Activated gamma-delta T cell (primary cell): ENCODE measurements around the gene KRTAP10-3.
"Not testable (repeated sequence)": the region's sequence is repeated elsewhere in the genome, so short reads cannot be mapped to it uniquely, and the experiment has no call there.

Experiments used
- DNase-seq: peaks from one replicate; lab custom pipeline; 2025; lab: John Stamatoyannopoulos, UW

Gene KRTAP10-3

DNA sequence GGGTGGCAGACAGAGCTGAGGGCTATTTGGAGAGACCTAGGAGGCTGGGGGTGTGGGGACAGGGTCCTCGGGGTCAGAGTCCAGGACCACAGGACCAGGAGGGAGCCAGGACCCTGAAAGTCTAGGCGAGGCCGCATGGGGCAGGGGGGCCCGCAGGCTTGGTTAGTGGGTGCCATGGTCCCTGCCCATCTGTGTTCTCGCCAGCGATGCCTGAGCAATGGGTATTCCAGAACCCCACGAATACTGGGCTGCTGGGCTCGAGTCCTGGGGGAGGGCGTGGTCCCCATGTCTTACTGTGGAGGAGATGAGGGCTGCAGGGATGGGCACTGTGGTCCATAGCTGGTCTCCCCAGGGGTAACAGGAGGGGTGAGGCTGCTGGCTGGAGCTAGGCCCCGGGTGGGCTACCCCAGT lies 31.7 kb upstream of the KRTAP10-3 start:
- no peak for DNase-seq

DNA sequence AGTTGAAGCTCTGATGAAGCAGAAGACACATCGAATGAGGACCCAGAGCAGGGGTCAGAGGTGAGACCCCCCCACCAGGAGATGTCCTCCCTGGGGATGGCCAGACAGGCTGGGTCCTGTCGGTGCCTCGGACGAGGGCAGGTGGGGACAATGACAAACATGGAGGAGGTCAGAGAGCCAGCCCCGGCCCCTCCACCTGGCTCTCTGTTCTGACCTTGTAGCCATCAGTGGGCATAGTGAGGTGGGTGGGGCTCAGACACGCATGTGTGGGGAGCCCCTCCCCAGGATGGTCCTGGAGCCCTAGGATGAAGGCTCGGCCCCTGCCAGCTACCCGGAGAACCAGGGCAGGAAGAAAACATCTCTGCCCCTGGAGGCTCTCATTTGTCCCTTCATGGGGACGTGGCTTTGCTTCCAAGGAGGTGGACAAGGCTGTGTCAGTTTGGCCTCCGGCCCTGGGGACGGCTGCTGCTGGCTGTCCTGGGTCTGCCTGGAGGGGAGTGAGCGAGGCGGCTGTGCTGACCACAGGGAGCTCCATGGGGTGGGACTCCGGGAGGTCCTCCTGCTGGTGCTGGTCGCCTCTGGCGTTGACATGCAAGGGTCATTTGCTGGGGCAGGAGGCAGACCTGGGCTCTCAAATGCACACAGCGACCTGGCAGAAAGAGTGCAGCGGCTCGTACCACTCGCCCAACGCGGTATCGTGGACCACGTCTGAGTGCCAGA lies 31.2 kb upstream of the KRTAP10-3 start:
- DNase-seq: no peak

DNA sequence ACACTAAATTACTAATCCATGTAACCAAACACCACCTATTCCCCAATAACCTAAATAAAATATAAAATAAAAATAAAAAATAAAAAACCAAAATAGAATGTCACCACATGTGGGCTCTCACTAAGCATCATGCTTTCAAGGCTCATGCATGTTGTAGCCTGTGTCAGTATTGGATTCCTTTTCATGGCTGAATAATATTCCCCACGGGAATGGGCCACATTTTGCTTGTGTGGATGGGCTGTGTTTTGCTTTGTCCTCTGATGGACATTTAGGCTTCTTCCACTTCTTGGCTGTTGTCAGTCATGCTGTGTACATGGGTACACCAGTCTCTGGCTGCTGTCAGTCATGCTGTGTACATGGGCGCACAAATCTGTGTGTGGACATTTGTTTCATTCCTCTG lies 30.5 kb upstream of the KRTAP10-3 start:
- DNase-seq: no peak

DNA sequence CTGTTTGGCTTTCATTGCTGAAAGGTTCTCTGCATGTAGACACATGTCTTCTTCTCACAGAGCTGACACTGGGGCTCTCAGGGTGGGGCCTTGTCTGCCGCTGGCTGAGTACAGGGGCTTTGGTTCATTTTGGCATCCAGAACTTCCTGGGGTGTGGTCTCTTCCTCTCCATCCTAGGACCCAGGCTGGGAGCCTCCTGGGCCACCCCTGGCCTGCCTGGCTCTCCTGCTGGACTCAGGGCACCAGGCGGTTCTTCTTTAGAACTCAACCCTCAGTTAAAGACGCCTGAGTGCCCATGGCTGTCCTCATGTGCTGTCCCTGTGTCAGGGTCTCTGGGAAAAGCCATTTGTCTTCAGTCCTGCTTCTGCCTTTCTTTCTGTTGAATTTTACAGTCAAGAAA lies 27.3 kb upstream of the KRTAP10-3 start:
- no peak for DNase-seq

DNA sequence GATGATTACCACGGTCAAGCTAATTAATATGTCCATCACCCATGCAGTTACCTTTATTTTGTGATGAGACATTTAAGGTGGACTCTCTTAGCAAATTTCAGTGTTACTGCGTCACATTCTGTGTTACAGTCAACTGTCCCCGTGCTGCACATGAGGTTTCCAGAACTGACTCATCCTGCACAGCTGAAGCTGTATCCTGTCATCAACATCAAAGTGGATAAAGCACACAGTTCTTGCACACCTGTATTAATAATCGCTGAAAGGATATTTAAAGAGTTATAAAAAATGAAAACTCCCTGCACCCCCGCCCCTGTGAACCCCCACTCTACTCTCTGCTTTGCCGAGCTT lies 25.2 kb upstream of the KRTAP10-3 start:
- no peak for DNase-seq

DNA sequence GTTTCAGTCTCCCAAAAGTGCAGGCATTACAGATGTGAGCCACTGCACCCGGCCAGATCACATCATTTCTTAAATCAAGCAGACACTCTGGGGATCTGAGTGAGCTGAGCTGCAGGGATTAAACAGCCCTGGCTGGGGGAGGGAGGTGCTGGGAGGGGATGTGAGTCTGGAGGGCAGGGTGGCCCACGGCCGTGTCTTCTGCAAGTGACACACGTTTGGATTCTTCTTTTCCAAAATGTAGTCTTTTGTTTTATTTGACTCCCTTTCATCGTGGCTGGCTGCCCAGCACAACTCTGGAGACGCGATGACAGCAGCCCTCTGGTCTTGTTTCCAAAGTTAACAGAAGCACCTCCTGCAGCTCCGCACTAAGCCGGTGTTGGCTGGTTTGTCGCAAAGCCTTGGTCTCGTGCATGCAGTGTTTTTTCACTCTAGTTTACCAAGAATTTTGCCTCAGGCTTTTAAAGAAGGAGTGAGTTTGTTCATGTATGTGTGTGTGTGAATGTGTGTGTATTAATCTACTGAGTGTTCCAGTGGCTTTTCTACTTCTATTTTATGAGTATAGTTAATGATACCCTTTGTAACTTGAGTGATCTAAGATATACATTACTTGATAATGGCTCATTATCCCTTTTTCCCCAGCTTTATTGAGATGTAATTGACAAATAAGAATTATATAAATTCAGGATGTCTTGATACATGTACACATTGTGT lies 24.6 kb upstream of the KRTAP10-3 start:
- no peak for DNase-seq

DNA sequence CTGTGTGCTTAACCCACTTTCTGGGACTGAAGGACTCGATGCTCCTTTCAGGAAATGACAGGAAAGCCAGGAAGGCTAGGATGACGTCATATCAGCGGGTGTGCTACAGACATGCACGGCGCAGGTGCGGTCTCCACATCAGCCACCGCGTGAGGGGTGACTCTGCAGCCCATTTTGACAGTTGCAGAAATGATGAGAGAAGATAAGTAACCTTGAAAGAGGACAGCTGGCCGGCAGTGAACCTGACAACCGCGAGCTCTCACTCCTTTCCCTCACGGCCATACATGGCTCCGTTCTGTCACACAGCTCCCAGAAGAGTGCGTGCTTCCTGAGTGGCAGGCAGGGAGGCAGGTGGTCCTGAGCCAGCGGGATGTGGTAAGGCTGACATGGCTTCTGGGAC lies 23.5 kb upstream of the KRTAP10-3 start:
- DNase-seq: no peak

DNA sequence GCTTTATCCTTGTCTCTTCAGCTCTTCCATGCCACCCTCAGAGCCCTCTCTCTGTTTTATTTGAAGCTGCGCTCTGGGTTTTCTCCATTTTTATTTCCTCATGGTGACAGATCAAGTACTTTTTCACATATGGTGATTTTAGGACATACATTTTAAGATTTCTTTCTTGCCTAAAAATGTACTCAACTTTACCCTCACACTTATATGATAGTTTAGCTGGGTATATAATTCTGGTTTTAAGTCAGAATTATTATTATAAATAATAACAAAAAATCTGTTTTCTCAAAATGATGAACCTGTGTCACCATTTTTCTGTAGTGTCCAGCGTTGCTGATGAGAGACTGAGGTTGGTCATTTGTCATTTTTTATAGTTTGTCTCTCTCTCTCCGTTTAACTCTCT lies 22.6 kb upstream of the KRTAP10-3 start:
- DNase-seq: no peak

DNA sequence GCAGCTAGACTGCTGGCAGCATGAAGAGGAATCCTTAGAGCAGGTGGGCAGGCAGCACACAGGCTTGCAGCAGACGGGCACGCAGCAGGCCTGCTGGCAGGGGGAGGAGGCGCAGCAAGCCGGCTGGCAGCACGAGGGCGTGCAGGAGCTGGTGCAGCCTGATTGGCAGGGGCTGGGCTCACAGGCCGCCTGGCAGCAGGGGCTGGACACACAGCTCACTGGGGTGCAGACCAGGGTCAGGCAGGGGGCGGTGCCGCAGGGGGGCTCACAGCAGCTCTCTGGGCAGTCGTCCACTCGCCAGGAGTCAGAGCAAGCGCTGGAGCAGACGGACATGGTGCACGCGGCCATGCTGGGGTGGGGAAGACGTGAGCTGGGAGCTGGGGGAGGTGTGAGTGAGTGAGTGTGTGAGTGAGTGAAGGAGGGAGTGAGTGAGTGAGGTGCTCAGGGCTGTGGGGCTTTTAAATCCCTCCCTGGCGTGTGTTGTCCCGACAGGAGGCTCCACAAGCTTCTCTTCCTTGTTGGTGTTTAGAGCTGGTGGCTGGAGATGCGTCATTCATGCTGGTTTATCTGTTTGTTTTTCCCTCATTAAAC lies 21.7 kb upstream of the KRTAP10-3 start, which contains the start of gene KRTAP10-5:
KRTAP10-5 (minus strand) TSS at position 374 of the 591 bp plus-strand sequence; CDS start at position 348, 26 bp downstream.
- DNase-seq: not testable (repeated sequence)

DNA sequence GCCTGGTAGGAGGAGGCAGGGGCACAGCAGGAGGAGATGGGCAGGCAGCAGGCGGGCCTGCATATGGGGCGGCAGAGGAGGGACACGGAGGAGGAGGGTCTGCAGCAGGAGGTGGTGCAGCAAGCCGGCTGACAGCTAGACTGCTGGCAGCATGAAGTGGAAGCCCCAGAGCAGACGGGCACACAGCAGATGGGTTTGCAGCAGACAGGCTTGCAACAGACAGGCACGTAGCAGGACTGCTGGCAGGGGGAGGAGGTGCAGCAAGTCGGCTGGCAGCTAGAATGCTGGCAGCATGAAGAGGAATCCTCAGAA lies 21.2 kb upstream of the KRTAP10-3 start:
- DNase-seq: no peak

DNA sequence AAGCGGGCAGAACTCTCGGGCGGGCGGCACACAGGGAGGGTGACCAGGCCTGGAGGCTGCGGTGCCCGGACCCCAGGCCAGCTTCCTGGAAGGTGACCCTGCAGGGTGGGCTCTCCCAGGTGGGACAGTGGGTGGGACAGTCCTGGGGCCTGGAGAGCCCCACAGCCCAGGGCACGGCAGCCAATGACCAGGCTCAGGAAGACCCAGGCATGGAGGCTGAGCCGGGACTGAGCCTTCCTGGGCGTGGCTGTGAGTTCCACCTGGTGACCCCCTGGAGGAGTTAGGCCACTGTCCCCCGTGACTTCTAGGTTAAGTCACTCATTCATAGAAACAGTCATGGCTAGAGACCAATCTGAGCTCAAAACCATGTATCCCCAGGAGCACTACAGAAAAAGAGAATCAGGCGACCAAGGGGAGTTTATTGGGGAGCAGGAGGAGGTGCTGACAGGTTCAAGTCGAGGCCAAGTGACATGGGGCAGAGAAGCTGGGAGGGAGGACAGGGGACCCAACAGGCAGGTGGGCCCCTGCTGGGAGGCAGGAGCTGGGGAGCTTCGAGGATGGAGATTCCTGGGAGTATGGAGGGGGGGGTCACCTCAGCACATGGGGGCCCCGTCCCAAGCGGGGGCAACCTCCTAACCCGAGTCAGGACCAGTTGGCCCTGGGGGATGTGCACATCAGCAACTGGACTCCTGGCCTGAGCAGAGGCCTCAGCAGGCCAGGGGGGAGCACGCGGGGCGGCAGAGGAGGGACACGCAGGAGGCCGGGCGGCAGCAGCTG lies 20.6 kb upstream of the KRTAP10-3 start:
- no peak for DNase-seq

DNA sequence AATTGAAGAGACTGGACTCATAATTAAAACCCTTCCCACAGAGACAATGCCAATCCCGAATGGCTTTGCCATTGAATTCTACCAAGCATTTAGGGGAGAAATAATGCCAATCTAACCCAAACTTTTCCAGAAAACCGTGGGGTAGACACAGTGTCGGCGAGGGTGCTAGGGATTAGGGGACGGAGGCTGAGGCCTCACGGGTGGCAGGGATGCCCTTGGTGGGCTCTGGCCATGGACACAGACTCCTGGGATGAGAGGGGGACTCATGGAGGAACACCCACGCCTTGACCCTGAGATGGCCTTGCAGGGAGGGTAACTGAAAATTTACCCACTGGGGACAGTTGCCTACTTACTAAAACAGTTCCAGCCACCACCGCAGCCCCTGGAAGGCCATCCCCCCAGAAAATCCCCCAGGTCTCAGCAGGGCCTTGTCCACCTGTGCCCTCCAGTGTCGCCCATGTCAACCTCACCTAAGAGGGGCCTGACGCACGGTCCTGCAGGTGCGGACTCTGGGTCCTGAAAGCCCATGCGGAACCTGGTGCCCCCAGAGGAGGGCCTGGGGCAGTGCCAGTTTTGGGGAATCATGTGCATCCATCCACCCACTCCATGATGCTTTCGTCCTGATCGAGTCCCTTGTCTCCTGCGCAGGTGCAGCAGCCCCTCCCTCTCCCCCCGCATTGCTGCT lies 19.9 kb upstream of the KRTAP10-3 start:
- no peak for DNase-seq

DNA sequence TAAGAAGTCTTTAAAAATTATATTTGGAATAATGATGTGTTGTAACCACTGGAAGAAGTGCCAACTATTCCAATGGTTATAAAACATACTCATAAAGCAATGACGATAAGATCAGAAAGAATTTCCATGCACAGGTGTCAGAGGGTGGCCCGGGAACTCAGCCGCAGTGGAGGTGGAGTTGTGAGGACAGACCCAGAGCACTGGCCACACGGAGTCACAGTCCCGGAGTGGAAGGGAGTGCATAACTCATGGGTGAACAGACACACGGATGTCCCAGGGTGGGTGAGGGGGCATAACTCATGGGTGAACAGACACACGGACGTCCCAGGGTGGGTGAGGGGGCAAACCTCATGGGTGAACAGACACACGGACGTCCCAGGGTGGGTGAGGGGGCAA lies 17.4 kb upstream of the KRTAP10-3 start:
- DNase-seq: no peak

DNA sequence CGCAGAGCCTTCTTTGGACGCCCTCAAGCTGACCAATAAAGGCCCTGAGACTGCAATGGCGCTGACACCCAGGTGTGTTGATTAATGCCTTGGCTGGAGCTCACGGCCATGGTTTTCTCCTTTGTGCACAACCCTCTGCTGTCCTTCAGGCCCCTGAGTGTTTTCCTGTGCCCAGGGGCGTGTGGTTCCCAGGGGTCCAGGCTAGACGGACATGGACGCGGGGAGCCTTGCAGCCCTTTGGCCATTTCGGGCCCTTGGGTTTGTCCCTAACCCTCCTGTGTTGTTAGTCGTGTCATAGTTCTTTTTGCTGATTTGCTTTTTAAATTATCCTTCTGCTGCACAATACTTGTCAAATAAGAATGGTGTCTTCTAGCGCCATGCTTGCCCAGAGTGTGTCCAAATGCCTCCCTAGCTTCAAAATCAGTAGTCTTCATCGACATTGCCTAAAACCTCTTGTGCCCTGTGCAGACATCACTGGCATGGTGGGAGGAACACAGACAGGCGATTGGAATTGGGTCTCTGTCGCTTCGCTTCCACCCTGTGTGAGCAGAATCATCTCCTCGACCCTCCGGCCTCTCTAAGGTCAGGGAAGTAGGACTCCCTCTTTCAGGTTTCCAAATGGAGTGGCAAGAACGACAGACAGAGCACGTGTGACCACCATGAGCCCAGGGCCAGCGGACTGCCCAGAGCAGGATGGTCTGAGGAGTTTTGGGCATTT lies 16.9 kb upstream of the KRTAP10-3 start:
- DNase-seq: no peak

DNA sequence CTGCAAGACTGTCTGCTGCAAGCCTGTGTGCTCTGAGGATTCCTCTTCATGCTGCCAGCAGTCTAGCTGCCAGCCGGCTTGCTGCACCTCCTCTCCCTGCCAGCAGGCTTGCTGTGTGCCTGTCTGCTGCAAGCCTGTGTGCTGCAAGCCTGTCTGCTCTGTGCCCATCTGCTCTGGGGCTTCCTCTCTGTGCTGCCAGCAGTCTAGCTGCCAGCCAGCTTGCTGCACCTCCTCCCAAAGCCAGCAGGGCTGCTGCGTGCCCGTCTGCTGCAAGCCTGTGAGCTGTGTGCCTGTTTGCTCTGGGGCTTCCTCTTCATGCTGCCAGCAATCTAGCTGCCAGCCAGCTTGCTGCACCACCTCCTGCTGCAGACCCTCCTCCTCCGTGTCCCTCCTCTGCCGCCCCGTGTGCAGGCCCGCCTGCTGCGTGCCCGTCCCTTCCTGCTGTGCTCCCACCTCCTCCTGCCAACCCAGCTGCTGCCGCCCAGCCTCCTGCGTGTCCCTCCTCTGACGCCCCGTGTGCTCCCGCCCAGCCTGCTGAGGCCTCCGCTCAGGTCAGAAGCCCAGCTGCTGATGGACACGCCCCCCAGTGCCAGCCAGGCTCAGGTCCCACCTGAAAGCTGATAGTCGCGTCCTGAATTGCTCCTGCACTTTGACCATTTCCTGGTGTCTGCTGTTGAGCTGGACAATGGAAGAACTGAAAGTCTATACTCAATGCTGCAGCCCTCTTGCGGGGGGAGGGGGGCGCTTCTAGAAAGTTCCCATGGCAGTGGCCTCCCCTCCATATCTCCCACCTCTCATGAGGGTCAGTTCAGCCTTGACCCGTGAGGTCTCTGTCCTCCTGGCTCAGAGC lies 16.1 kb upstream of the KRTAP10-3 start:
- no peak for DNase-seq

DNA sequence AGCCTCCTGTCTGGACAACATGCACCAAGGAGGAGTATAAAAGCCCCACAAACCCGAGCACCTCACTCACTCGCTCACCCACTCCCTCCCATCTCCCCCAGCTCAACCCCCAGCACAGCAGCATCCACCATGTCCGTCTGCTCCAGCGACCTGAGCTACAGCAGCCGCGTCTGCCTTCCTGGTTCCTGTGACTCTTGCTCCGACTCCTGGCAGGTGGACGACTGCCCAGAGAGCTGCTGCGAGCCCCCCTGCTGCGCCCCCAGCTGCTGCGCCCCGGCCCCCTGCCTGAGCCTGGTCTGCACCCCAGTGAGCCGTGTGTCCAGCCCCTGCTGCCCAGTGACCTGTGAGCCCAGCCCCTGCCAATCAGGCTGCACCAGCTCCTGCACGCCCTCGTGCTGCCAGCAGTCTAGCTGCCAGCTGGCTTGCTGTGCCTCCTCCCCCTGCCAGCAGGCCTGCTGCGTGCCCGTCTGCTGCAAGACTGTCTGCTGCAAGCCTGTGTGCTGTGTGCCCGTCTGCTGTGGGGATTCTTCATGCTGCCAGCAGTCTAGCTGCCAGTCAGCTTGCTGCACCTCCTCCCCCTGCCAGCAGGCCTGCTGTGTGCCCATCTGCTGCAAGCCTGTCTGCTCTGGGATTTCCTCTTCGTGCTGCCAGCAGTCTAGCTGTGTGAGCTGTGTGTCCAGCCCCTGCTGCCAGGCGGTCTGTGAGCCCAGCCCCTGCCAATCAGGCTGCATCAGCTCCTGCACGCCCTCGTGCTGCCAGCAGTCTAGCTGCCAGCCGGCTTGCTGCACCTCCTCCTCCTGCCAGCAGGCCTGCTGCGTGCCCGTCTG lies 15.2 kb upstream of the KRTAP10-3 start, which contains the start of gene KRTAP10-4:
KRTAP10-4 (plus strand) TSS at position 100 of the 827 bp plus-strand sequence; CDS start at position 130, 30 bp downstream.
- DNase-seq: not testable (repeated sequence)

DNA sequence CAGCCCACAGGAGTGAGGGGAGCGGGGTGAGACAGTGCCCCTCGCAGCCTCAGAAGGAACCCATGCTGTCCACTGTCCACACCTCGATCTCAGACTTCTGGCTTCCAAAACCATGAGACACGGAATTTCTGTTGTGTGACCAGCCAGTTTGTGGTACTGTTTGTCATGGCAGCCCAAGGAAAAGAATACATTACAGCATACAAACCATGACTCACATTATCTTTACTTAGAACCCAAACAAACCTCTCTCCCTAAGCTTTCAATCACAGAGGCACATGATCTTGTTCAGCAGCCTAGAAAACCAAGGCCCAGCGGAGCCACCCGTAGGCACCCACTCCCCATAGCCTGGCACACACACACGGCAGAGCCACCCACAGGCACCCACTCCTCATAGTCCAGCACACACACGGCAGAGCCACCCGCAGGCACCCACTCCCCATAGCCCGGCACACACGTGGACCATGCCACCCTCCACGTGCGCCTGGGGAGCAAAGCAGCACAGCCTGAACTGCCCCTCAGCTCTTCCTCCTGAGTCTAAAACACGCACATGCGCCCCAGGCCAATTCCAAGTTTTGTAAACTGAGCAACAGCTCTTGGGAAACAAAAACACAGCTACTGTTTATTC lies 14.5 kb upstream of the KRTAP10-3 start:
- no peak for DNase-seq

DNA sequence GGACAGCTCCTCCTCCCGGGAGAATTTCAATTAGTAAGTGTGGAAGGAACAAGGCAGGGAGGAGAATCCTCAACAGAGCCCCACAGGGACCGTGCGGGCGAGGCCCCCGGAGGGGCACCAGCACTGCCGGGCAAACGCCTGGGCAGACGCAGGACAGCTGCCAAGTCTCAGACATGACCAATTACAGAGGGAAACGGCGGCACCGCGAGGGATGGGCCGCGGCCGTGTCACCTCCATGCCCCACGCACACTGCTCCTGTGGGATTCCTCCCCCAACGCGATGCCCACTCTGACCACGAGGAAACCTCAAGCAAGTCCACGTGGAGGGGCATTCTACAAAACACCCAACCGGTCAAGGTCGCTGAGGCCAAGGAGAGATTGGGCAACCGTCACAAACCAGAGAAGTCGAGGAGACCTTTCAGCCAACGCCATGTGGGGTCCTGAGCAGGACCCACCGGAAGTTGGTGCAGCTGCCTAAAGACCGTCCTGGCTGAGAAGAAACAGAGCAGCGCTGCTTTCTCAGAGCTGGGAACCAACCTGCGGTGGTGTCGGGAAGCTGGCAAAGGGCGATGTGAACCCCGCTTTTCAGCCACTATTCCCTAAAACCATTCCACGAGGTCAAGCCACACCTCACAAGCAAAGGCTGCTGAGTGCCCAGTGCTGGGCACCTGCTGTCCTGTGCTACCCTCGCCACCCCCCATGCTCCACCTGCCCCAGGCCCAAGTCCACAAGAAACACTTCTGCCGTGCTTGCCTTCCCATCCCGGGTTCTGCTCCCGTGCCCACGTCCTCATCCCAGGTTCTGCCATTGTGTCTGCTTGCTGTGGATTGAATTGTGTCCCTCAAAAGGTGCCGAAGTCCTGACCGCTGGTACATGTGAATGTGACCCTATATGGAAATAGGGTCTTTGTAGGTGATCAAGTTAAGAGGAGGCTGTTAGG lies 13.5 kb upstream of the KRTAP10-3 start:
- DNase-seq: no peak
